ENCODE results near the gene CELF4.
"Not testable (repeated sequence)": the region's sequence is repeated elsewhere in the genome, so short reads cannot be mapped to it uniquely, and the experiment has no call there.

CELF4 gene

DNA sequence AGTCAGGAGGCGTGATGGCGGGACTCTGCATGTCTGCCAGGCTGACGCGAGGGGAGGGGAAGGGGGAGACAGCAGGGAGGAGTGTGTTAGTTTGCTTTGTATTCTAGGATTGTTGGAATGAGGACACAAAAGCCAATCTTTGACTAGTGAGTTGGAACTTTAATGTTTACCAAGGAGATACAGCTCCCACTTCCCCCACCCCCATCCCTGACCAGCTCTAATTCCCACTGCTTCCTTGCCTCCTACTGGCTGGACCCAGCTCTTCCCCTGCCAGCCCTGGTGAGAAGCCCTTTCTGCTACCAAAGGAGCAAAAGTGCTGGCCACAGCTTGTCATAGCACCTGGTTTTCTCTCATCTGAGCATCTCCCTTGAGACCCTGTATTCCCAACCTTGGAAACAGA lies 84.5 kb downstream of the CELF4 start:
- in situ Hi-C loops (cut with HindIII; ENCODE audit: low sequenced_read_pairs), result loop anchor here (10.0 to 25.0 kb wide), 3 partner anchors 64 to 544 kb away; no protein-coding TSS in a partner anchor

DNA sequence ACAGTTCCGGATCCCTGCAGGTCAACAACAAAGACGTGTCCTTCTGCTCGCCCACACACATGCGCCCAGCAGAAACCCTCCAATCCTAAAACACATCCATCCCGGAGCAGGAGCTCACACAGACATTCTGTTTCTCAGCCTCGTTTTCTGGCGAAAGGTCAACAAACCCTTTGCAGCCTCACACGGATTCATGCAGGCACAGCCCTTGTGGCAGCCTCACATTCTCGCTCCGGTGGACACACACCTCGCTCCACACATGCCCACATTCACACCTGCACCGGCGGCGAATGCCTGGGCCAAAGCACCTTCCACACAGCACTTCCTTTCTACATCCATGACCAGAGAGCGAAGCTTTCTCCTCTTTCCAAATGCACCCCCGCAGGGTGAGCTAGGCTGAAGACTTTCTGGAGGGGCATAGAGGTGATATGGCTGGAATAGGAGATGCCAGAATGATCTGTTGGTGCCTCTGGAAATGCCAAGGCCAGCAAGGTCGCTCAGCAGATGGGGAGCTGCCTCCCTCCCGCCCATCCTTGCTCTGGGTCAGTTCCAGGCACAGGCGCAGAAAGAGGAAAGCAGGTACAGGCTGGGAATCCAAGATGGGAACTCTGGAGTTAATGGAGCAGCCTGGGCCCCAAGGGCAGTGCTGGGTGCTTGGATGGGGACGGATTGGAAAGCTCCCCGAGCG lies 88.8 kb downstream of the CELF4 start:
- in situ Hi-C loops (cut with HindIII; ENCODE audit: low sequenced_read_pairs), result loop anchor here (25.0 kb wide), 2 partner anchors 261 to 539 kb away; no protein-coding TSS in a partner anchor

DNA sequence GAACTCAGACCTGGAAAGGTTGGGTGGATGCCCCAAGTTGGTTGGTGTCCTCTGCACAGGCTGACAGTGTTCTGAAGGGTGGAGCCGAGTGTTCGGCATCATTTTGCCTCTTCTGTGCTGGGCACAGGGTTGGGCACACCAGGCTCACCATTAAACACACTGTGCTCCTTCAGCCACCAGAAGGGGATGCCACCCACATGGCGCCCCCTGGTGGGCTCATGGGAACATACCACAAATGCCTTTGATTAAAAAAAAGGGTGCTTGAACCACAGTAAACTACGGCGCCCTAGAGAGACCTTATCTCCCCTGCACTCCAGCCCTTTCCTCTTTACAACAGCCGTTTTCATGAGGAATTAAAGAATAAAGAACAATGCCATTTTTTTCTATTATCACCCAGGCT lies 89.4 kb downstream of the CELF4 start:
- in situ Hi-C loops (cut with HindIII; ENCODE audit: low sequenced_read_pairs), result loop anchor here (25.0 kb wide), 2 partner anchors 261 to 539 kb away; no protein-coding TSS in a partner anchor

DNA sequence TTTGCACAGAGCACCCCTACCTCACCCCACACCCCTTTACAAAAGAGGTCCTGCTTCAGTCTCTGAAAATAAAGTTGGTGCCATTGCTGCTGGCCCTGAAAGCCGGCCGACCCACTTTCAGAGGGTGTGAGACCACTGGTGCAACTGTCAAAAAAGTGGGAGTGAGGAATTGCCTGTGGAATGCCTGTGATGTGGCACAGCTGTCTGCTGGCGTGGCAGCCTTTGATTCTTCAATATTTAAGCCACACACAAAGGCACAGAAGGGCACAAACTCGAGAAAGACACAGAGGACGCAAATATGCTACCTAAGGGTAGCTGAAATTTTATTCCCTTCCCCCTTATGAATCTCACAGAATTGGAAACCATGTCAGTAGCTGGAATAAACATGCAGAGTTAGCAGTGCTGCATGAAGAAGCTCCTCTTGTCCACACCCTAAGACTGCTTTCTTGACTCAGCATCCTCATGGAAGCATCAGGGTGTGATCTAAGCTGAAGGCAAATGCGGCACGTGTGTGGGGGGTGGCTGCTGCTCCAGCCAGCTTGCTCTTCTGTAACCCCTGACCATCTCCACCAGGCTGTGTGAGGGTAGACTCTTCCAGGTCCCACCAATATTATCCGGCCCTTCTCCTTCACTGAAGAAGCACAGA lies 92.3 kb downstream of the CELF4 start:
- in situ Hi-C loops (cut with HindIII; ENCODE audit: low sequenced_read_pairs), result no loop called here

DNA sequence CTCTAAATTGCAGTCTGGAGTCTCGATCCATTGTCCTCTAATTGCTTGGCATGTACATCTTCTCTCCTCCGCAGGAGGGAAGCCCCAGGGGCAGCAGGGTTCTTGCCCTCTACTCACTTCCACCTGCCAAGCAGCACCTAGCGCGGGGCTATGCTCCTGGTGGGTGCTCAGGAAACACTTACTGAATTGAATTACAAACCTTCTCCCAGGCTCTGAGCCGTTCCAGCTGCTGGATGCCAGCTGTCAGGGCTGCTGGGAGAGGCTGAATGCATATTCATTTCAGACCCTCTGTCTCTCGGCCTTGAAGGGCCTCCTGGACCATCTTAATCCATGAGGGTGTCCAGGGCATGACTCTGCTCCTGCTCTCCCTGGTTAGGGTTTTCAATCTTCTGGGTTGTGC lies 94.0 kb downstream of the CELF4 start:
- in situ Hi-C loops (cut with HindIII; ENCODE audit: low sequenced_read_pairs), result no loop called here

DNA sequence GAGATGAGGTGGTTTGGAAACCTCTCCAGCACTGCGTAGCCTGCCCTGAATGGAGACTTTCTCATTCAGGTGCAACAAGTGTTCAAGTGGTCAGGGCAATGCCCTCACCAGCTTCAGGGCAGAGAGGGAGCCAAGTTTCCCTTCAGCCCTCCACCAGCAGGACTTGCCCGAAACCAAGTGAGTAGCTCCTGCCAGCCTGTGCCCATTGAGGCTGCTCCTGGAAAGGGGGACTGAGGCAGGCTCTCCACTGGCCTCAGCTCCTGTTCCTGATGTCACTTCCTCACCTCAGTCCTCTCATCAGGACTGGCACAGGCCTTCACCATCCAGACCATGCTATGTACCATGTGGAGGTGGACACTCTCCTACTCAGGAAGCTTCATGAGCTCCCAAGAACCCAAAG lies 94.6 kb downstream of the CELF4 start:
- in situ Hi-C loops (cut with HindIII; ENCODE audit: low sequenced_read_pairs), result no loop called here

DNA sequence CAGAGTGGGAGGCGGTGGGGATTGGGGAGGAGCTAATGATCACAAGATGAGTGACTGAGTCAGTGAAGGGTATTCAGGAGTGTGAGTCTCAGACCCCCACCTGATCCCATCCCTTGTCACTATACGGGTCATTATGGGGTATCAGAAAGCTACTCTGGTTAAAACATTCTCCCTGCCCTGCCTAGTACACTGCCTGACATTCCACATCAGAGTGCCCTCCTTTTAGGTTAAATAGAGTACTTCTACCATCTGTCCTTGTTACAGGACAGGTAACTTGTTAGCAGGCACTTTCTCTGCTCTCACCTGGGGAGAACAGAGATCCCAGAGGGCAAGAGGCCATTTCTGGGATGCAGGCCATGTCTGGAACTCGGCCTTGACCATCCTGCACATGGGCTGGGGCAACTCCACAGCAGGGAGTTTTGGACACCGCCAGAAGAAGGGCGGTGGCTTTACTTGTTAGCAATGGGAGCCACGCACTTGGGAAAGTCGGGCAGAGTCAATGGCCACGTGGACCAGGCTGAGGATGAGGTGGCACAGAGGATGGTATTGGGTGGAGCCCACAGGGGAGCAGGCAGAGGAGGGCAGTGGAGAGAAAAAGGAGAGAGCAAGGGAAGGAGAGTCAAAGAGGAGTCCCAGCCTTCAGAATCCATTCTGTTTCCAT lies 98.5 kb downstream of the CELF4 start:
- in situ Hi-C loops (cut with HindIII; ENCODE audit: low sequenced_read_pairs), result no loop called here

DNA sequence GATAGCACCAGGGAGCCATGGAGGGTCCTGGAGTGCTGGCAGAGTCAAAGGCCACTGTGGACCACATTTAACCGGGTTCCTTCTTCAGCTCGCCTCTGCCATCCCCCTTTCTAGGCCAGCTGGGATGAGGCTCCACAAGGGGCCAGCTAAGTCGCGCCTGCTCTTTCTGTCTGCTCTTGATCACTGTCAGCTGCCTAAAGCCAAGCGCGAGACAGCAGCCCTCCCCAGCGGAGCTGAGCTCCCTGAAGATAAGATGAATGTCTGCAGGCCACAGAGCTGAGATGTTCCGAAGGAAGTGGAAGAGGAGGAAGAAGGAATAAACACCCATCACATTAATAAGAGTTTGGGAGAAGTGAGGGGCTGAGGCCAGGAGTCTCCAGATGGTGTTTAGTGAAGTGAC lies 99.6 kb downstream of the CELF4 start:
- in situ Hi-C loops (cut with HindIII; ENCODE audit: low sequenced_read_pairs), result no loop called here

DNA sequence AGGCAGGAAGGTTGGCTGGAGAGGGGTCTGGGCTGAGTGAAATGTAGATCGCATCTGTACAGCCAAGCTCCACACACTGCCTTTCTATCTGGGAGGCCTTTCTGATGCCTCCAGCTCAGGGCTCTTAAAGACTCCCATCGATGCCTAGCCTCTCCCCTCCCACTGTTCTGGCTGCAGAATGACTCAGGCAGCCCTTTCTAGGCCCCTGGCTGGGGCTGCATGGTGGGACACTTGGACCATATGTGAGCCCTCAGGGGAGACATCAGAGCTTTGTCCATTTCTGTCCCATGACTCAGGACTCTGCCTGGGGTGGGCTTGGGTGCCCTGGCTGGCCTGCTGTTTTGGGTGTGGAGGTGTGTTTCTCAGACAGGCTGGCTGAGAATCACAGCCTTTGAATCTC lies 101.3 kb downstream of the CELF4 start:
- in situ Hi-C loops (cut with HindIII; ENCODE audit: low sequenced_read_pairs), result no loop called here

DNA sequence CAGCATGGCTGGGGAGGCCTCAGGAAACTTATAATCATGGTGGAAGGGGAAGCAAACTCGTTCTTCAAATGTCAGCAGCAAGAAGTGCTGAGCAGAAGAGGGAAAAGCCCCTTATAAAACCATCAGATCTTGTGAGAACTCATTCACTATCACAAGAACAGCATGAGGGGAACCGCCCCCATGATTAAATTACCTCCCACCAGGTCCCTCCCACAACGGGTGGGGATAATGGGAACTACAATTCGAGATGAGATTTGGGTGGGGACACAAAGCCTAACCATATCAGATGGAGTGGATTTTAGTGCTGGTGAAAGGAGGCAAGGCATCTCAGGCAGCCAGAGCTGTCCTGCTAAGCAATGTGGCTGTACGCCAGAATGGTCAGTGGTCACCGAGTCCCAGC lies 104.3 kb downstream of the CELF4 start:
- in situ Hi-C loops (cut with HindIII; ENCODE audit: low sequenced_read_pairs), result not testable (repeated sequence)

DNA sequence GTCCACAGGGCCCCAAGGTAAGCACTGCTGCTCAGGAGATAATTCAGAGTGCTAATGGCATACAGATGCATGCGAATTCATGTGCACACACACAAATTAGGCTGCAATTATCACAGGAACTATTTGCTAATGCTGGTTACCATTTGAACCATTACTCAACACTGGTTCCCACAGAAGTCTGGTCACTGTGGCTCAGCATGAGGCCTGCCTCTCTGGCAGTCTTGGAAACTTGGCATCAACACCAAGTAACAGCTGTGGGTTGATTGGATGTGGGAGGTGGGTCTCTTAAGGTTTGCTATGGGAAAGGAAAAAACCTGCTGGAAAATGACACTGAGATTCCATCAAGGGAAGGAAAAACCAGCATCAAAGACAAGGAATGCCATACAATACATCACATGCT lies 105.0 kb downstream of the CELF4 start:
- in situ Hi-C loops (cut with HindIII; ENCODE audit: low sequenced_read_pairs), result no loop called here

DNA sequence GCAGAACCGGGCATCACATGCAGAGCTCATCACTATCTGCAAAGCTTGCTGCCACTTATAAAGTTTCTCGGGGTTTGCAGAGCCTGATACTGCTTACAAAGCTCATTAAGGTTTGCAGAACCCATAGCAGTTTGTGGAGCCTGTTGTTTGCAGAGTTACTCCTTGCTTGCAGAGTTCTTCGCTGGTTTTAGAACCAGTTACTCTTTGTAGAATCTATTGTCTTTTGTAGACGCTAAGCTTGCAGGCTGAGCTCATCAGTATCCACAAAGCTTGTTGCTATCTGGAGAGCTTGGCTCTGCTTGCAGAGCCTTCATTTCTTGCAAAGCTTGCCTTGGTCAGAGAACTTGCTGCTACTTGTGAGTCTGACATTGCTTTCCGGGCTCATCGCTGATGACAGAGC lies 106.9 kb downstream of the CELF4 start:
- in situ Hi-C loops (cut with HindIII; ENCODE audit: low sequenced_read_pairs), result no loop called here

DNA sequence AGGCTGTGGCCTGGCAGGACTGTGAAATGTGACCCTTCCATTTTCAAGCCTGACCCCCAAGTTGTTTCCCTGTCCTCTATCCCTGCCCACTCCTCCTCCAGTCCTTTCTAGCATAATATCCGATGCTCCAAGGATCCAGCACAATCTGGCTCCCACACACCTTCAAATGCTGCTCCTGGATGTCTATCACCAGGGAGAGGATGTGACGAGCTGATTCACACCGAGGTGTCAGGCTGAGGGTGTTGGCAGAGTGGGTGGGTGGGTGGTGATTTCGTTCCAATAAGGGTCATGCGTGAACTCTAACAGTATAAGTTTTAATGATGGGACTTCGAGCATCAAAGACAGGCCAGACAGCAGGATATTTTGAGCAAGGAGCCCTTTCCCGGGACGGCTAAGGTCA lies 107.8 kb downstream of the CELF4 start:
- in situ Hi-C loops (cut with HindIII; ENCODE audit: low sequenced_read_pairs), result no loop called here

DNA sequence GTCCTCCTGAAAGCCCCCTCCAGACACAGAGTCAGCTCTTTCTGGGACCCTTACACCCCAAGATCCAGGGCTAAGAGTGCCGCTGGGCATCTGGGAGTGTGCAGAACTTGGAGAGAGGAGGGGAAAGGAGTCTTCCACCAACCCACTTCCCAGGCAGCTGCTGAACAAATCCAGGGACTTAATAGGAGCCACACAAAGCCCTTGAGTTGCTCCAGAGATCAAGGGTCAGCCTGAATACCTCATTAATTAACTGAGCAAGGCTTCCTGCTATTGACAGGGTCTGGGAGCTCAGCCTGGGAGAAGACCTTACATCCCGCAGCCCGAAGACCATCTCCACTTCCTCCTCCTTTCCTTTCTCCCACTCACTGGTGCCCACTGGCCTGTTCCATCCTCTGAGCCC lies 108.3 kb downstream of the CELF4 start:
- in situ Hi-C loops (cut with HindIII; ENCODE audit: low sequenced_read_pairs), result no loop called here

DNA sequence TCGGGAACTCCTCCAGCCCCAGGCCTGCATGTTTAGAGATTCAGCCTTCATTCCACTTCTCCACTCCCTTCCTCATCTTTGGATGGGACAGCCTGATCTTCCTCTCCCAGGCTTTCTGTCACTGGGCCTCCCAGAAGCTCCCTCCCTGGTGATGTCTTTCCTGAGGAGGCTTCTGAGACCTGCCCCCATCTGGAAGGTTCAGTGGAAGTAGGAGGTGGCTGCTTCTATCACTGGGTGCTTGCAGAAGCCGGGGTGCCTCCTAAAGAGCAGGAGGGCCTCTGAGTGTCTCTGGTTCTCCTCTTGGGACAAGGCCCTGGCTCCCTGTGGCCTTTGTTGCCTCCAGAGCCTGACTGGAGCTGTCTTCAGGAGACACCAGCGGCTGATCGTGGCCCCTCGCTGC lies 108.7 kb downstream of the CELF4 start:
- in situ Hi-C loops (cut with HindIII; ENCODE audit: low sequenced_read_pairs), result no loop called here

DNA sequence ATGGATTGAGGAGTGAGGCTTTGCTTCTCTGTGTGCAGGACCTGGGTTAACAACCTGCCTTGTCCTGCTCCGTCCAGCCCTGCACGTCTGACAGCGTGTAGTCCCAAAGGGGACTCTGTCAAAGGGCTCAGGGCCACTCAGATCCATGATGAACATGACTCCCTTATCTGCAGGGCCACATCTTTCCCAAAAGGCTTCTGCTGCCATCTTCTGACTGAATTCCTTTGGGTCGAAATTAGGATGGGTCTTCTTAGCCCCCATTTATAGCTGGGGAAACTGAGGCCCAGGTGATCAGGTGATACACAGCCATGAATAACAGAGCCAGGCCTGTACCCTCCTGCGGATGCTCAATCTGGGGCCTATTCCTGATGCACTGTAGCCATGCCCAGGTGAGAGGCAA lies 109.2 kb downstream of the CELF4 start:
- in situ Hi-C loops (cut with HindIII; ENCODE audit: low sequenced_read_pairs), result no loop called here

DNA sequence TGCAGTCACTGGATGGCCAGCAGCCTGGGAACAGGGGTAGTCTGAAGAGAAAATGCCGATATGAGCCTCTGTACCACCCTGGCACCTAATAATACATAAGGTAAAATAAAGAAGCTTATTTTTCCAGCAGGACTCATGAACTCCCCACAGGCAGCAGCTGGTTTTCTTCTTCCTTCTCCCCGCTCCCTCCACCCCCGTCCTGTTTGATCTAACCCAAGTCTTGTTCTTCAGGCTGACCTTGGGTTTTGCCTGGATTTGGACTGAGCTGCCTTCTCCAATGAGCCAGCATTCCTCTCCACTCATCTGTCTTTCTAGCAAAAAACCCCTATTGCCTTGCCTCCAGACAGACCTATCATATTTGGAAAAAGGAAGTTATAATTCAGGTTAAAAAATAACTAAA lies 111.8 kb downstream of the CELF4 start:
- in situ Hi-C loops (cut with HindIII; ENCODE audit: low sequenced_read_pairs), result no loop called here

DNA sequence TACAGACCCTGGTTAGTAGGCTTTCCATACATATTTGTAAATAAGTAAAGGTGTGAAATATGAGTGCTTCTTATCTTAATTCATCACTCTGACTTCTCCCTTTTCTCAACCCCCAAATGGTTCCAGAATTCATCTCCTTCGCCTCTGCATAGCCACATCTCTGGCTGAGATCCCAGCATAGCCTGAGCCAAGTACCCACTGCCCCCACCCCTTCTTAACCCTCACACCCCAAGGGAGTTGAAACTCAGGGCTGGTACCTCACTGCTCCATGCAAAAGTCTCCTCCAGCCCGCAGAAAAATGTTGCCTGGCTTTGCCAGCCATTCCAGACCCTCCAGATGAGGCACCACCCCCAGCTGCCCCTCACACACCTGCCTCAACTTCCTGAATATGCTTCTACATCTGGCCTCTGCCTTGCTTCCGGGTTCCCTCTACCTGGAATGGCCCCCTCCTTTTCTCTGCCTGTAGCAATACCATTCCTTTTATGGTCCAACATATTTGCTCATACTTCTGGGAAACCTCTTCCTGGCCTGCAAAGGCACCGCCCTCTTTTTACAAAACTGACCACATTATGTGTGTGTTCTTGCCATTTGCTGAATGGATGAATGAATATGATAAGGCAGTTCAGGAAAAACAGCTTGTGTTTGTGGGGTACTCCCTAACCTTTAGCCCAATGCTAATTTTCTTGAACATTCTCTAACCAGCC lies 112.8 kb downstream of the CELF4 start:
- in situ Hi-C loops (cut with HindIII; ENCODE audit: low sequenced_read_pairs), result no loop called here

DNA sequence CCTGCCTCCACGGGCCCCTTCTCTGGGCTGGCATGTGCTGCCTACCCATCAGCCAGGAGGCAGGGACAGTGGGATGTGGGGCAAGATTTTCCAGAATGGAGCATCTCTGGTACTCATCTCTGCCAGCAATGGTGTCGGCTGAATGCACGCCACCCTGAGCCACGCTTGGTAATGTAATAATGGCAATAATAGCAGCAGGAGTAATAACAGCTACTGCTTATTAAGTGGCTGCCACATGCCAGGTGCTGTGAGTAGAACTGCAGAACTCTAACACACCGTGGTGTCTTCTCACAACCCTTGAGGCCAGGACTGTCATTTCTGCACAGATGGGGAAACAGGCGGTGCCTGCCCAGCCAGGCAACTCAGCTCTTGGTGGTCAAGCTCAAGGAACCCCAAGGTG lies 113.6 kb downstream of the CELF4 start:
- in situ Hi-C loops (cut with HindIII; ENCODE audit: low sequenced_read_pairs), result no loop called here

DNA sequence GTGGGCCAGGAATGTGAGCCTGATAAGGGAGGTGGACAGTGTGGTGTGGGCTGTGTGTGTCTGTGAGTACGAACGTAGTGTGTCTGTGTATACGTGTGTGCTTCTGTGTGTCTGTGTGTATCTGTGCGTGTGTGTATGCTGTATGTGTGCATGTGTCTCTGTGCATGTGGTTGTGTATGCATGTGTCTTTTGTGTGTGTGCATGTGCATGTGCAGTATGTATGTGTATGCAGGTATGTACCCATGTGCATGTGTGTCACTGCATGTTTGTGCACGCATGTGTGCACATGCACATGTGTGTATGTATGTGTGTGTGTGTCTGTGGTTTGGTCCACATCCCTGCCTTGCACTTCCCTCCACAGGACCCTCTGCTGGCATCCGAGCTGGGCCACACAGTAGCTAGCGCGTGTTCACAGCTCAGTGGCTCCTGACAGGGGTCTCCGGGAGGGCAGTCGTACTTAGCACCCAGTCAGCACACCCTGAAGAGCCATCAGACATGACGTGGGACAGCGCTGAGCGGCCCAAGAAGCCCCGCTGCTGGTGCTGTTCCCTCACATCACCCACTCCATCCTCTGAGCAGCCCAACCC lies 114.3 kb downstream of the CELF4 start:
- in situ Hi-C loops (cut with HindIII; ENCODE audit: low sequenced_read_pairs), result no loop called here

DNA sequence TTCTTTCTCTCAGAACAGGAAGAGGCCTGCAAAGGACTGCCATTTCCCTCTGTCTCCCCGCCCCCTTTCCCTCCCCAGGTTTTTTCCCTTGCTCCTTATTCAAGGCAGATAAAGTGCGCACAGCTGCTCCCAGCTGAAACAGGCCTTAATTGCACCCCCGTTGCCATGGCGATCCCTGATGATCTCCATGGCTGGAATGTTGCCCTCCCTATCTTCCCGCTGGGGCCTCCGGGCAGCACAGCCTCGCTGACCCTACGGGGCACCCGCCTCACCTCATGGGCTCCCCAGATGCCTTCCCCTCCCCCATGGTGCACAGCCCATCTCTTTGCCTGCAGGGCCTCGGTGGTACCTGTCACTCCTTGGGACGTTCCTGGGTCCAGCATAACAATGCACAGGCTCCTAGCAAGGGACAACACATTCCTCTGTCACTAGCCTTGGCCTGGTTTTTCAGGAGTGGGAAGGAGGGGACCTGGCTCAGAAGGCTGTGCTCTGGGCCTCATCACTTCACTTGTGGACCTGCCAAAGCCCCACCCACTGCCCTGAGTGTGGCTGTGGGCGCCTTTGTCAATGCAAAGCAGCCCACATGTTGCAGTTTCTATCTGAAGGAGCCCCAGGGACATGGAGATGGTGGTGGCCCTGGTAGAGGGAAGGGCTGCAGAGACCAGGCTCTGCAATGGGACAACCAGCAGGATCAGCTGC lies 115.0 kb downstream of the CELF4 start:
- in situ Hi-C loops (cut with HindIII; ENCODE audit: low sequenced_read_pairs), result no loop called here
